NCI-H2029 (cell line): ENCODE data around the gene RNF220.

Experiments used
- DNase-seq: peaks from one replicate; lab custom pipeline; 2025; lab: John Stamatoyannopoulos, UW

RNF220 gene

GRCh38 chr1:44611419-44611818 lies 206.4 kb downstream of the RNF220 start:
- DNase-seq = no peak

DNA sequence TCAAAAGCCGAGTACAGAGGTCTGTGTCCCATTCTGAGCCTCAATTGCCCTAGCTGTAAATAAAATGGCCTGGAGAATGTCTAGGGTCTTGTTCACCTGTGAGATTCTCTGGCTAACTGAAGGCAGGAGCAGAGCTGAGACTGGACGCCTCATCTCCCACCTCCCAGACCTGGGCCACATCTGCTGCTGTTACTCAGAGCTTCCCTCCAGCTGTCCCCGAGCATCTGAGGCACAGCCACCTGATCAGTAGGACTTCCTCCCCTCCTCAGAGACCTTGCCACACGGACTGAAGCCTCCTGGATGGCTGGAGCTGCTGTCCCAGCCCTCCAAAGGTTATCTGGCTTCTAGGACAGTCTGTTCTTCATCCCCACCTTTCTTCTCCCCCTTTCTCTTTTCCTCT lies 206.8 kb downstream of the RNF220 start:
- DNase-seq = no peak

DNA sequence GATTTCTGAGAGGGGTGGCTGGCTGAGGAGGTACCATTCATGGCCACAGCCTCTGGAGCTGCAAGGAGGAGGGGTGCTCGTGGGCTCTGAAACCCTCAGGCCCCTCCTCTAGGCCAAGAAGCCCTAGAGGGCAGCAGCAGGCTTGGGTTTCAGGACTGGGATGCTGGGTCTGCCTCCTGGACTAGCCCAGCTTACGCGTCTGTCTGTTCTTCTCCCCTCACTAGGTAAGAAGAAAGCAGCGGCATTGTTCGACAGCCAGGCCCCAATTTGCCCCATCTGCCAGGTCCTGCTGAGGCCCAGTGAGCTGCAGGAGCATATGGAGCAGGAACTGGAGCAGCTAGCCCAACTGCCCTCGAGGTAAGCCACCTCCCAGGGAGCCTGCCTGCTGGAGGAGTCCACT lies 208.9 kb downstream of the RNF220 start:
- no peak for DNase-seq

- no peak for DNase-seq
These were observed 211.4 kb downstream of the RNF220 start for GRCh38 chr1:44616284-44616990.

DNA sequence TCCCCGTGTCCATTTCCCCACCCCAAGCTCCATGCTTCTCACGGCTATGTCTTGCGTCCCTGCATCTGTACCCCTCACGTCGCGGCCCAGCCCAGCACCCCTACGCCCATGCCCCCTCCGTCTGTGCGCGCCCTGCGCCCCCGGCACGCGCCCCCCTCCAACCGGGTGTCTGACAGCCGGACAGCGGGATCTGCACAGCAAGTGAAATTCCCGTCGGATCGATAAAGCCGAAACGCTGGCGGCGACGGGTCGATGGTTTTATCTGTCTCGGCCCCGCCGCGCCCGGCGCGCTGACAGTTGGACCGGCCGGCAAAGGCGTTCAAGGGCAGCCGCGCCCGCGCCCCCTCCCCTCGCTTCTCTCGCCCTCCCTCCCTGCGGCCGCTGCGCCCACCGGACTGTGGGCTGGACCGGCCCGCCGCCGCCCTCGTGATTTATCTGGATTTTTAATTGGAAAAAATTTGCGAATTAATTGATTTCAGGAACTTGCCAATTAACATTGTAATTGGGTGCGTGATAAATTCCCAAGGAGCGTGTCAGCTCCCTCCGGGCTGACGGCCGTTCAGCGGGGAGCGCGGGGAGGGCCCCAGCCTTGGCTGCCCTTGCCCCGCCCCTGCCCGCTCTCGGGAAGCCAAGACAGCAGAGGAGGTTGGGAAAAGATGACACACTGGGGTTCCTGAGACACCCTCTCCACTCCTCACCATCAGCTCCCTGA lies 212.1 kb downstream of the RNF220 start:
- no peak for DNase-seq

DNA sequence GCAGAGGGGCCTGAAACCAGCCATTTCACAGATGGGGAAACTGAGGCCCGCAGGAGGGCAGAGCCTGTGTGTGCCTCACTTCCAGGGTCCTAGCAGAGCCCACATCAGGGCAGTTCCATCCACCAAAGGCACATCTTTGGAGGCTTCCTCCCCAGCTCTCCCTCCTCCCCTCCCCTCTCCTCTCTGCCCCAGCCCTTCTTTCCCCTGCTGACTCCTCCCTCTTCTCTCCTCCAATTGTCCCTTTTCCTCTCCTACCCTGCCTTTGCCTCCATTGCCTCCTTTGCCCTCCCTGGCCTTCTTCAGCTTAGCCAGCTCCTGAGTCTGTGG lies 212.6 kb downstream of the RNF220 start:
- no peak for DNase-seq

- no peak for DNase-seq
These were observed 214.3 kb downstream of the RNF220 start for GRCh38 chr1:44619261-44619900.

DNA sequence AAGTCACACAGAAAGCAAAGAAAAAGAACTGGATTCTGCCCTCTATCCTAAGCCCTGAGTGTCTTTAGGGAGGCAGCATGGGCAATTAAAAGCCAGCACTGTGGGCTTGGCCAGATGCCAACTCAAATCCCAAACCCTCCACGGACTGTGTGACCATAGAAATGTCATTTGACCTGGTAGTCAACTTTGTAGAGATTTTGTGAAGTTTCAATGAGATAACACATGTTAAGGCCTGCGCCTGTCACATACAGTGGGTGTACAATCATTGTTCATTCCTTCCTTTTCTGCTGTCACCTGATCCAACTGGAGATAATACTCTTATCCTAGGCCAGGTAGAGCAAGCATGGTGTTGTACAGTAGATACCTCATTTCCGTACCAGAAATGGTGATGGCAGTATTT lies 215.0 kb downstream of the RNF220 start:
- no peak for DNase-seq

DNA sequence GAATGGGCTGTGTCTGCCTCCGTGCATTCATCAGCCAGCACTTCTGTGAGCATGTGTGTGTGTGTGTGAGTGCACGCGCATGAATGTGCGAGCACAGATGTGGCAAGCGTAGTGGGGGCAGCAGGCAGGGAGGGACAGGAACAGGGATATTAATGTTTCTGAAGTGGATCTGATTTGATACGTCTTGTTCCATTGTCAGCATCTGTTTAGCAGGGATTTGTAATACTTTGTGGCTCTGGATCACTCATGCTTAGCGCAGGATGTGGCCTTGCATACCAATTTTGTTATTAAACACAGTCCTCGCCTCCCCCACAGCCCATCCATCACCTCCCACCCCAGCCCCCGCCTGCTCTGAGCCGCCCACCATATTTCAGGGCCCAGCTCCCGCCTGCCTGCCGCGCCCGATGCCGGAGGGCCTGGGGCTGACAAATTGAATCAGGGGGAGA lies 216.8 kb downstream of the RNF220 start:
- DNase-seq = no peak

DNA sequence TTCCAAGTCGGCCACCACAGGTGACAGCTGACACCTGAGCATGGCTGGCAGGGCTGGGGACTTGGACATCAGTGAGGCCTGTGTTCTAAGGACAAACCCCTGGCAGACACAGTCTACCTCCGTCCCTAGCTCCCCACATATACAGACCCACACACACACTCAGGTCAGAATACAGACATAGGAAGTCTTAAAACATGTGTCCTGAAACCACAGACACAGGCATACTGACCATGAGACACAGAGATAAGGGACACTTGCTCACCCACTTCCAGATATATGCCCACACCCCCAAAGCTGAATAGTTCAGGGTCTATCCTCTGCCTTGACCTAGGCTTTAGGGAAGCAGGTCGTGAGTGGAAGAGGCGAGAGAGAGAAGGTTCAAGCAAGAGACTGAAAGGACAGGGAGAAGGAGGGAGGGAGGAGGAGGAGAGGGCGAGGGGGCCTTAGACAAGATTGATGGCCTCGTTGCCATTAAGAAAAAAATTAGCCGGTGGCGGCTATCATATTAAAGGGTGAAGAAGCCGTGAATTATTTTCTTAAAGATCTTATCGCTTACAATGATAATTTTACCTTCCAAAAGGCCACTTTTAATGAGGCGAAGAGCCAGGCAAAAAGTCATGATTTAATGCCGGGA lies 219.3 kb downstream of the RNF220 start:
- DNase-seq = no peak

- DNase-seq = no peak
These were observed 220.3 kb downstream of the RNF220 start for GRCh38 chr1:44625348-44625747.

DNA sequence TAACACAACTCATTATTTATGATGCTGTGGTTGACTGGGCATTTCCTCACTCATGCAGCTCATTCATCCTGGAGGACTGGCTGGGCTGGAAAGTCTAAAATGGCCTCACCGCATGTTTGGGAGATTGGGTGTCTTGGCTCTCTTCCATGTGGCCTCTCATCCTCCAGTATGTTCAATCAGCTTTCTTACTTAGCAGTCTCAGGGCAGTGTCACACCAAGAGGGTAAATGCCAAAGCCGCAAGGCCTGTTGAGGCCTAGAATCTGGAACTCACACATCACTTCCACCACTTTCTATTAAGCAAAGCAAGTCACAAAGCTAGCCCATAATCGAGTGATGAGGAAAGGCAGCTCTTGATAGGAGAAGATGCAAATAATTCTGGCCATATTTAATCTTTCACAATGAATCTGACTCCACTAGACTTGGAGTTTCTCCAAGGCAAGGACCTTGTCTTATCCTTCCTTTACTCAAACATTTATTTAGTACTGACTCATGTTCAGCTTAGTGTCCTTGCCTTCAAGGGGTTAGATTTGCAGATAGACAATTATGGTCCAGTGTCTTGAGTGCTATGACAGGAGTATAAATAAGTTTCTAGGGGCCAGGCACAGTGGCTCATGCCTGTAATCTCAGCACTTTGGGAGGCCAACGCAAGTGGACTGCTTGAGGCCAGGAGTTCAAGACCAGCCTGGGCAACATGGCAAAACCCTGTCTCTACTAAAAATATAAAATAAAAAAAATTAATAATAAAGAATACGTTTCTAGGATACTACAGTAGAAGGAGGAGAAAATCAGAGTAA lies 224.1 kb downstream of the RNF220 start:
- no peak for DNase-seq

GRCh38 chr1:44630116-44630515 lies 225.1 kb downstream of the RNF220 start:
- DNase-seq = no peak

DNA sequence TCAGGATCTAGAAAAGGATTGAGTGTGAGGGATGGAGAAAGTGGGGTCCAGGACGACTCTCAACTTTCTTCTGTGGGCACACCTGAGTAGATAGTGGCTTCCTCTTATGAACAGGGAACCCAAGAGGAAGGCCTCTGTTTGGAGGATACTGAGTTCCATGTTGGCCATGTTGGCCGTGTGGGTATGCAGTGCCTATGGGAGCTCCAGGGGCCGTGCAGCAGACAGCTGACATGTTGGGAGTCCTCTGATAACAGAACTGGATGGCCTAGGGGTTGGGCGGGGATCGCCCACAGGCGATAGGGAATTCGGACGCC lies 226.2 kb downstream of the RNF220 start:
- no peak for DNase-seq

GRCh38 chr1:44631647-44632539 lies 226.8 kb downstream of the RNF220 start:
- peak; percentile 93 for DNase-seq

- DNase-seq = peak; percentile 30
These were observed 227.5 kb downstream of the RNF220 start for GRCh38 chr1:44632598-44632997.

- DNase-seq = no peak
These were observed 229.6 kb downstream of the RNF220 start for GRCh38 chr1:44634606-44635189.

DNA sequence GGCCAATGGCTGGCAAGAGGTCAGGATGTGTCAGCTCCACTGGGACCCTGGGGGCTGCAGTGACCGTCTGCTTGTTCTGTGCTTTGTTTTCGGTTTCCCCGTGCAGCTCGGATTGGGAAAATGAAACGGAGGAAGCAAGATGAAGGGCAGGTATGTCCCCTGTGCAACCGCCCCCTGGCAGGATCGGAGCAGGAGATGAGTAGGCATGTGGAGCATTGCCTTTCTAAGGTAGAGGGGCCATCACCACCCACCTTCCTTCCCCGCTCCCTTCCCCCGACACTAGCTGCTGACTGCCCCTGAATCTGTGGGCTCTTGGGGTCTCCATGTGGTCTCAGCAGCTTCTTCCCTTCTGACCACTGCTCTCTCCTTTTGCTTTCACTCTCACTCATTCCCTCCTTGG lies 230.4 kb downstream of the RNF220 start:
- DNase-seq = no peak

DNA sequence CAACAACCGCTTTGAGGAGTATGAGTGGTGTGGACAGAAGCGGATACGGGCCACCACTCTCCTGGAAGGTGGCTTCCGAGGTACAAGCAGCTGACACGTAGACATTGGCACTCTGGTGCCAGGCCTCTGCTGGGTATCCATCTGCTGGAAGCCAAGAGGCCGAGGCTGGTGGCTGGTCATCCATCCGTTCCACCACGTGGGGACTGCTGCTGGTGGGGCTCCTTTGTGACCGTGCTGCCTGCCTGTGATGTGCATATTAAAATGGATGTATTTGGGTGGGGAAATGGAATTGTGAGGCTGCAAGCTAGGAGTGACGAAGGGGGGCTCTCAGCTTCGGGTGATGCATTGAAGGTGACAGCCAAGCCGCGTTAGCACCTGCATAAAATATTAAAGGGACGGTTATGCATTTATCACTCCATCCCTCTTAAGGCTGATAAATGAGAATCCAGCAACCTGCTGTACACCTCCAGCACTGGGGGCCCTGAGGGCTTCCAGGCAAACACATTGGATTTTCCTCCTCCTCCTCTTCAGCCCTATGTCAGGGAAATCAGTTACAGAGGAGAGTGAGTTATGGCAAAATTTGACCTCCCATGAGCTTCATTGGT lies 231.1 kb downstream of the RNF220 start:
- no peak for DNase-seq
